ELR (cell line): ENCODE results near the gene SLCO2B1.

Experiments
- DNase-seq: peaks from one replicate; pipeline ENCODE4 v3.0.0-alpha.2; 2015; ENCODE audit warnings: low read depth

Gene SLCO2B1

DNA sequence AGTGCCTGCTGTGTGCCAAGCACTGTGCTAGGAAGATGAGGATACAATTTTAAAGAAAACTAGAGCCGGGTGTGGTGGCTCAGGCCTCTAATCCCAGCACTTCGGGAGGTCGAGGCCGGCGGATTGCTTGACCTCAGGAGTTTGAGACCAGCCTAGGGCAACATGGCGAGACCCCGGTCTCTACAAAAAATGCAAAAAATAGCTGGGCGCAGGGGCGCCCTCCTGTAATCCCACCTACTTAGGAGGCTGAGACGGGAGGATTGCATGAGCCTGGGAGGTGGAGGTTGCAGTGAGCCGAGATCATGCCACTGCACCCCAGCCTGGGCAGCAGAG lies 98.0 kb downstream of the SLCO2B1 start:
- DNase-seq: no peak

DNA sequence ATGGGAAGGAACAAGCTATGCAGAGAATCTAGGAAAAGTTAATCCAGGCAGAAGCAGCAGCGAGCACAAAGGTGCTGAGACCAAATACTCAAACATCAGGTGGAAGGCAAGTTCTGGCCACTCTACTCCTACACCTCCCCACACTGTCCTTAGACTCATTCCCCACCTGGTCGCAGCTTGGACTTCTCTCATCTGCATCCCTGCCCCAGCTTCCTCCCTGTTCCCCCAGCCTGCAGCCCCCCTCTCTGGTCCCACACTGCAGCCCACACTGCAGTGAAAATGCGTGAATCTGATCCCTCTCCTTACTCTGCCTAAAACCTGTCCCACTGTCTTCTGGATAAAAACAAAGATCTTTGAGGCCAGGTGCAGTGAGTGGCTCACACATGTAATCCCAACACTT lies 98.8 kb downstream of the SLCO2B1 start:
- DNase-seq: no peak

DNA sequence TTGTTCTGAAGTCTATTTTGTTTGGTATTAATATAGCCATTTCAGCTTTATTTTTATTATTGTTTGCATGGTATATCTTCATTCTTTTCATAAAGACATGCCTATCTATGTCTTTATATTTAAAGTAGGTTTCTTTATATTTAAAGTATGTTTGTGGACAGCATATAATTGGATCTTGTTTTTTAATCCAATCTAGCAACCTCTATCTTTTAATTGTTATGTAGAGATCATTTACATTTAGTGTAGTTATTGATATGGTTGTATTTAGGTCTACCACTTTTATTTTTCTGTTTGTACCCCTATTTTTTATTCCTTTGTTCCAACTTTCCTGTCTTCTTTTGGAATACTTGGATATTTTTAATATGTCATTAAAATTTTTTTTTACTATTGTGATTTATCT lies 103.4 kb downstream of the SLCO2B1 start:
- no peak for DNase-seq
